NK-92 (cell line): ENCODE data around the gene MLLT1.

Experiments used
- DNase-seq: peaks from one replicate; lab custom pipeline; 2025; ENCODE audit not compliant: unreplicated experiment; lab: John Stamatoyannopoulos, UW

MLLT1 gene

DNA sequence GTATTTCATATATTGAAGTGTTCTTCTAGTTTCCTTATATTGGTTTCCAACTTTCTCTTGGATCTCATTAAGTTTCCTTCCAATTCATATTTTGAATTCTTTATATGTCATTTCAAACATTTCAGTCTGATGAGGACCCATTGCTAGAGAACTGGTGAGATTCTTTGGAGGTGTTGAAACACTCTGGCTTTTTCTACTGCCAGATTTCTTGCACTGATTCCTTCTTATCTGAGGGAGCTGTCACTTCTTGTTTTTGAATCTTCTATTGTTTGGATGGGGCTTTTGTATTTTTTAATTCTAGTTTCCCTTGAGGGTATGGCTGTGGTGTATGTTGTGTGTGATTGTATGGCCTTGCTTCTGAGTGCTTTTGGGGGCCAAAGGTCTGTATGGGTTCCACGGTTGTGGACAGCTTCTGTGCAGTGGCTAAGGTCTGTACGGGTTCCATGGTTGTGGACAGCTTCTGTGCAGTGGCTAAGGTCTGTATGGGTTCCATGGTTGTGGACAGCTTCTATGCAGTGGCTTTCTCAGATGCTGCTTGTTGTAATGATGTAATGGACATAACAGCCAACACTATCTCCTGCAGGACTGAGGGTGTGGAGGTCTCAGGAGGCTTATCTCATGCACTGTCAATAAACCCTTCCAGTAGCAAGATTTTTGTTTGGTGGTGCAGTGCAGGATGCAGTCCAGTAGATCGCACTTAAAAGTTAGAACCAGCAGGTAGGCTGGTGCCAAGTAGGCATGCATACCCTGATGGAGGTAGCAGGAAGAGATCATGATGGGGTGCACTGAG, 107.5 kb downstream of the MLLT1 start:
- no peak for DNase-seq

DNA sequence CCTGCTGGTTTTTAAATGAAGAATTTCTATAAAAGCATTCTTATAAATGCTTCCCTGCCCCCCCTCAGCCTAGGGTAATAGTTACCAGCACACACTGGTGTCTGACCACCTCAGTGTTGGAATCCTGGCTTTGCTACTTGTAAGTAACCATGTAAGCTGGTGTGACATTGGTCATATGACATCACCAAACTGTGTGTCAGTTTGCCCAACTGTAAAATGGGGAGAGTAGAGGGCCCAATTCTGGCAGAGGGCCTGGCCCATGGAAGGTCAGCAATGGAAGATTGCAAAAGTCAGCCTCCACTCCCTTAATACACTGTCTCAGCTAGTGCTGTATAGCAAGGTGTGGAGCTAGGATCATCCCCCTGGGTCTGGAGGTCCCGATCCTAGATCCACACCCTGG, 112.7 kb downstream of the MLLT1 start:
- DNase-seq = no peak

DNA sequence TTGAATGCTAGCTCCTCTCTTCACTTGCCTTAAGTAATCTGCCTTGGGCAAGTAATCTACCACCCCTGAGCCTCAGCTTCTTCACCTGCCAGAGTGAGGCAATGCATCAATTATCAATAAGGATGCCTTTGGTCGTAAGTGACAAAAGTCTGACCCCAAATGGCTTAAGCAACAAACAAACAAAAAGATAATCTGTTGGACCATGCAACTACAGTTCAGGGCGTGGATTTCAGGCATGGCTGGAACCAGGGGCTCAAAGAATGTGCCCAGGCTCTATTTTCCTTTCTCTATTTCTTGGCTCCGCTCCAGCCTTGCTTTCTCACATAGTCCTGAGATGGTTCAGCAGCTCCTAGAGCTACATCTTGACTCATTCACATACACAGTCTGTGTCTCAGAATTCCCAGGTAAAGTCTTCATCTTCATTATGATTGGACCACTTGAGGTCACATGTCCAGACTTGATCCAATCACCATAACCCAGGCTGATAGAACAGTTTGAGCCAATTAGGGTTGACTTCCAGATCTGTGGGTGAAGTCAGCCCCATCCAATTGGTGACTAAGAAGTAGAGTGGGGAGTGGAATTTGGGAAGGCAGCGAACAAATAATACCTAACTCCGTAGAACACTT, 114.8 kb downstream of the MLLT1 start:
- DNase-seq = no peak

DNA sequence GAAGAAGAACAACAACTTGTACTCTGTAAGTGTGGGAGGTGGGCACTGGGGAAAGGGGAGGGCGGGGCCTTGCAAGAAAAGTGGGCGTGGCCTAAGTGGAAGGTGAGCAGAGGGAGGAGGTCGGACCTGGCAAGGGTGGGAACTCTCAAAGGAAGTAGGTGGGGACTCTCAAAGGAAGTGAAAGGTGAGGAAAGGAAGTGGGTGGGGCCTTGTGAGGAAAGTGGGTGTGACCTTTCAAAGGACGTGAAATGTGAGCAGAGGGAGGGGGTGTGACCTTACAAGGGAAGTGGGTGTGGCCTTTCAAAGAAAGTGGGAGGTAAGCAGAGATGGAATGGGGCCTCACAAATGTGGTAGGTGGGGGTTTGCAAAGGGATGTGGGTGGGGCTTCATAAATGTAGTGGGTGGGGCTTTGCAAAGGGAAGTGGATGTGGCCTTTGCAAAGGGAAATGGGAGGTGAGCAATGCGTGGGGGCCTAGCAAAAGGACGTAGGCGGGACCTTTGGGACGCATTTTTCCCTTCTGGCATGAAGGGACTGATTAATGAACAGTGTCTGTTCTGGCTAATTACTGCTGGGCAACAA, 118.4 kb downstream of the MLLT1 start:
- DNase-seq = no peak
